Effector memory CD8-positive, alpha-beta T cell (primary cell): ENCODE measurements around the gene REXO5.
"Not testable (repeated sequence)": the region's sequence is repeated elsewhere in the genome, so short reads cannot be mapped to it uniquely, and the experiment has no call there.

Experiments used
- ATAC-seq: fragments of 150-1000 bp; cut with Tn5 transposase; replicated peaks from 2 replicates; pipeline ENCODE4 v1.10.0; 2021; ENCODE audit warnings: mild to moderate bottlenecking, moderate library complexity
- DNase-seq, 3 experiments: peaks; one replicate each; pipeline ENCODE4 v3.0.0; 2021
- H3K27ac Mint-ChIP-seq, 2 donors: one replicate each; pipeline ENCODE4 v1.8.0; 2022; ENCODE audit warnings: mild to moderate bottlenecking in 2 of 2, mixed read lengths in 2 of 2, moderate library complexity in 2 of 2
- H3K27me3 Mint-ChIP-seq, 2 donors: one replicate each; pipeline ENCODE4 v1.8.0; 2022; ENCODE audit warnings: mixed read lengths in 2 of 2
- H3K36me3 Mint-ChIP-seq: one replicate; pipeline ENCODE4 v1.8.0; 2022; ENCODE audit warnings: mild to moderate bottlenecking, moderate library complexity, mixed read lengths; ENCODE audit not compliant: insufficient read depth
- H3K4me1 Mint-ChIP-seq, 2 donors: one replicate each; pipeline ENCODE4 v1.8.0; 2022; ENCODE audit warnings: low read depth in 2 of 2, mixed read lengths in 2 of 2
- H3K4me3 Mint-ChIP-seq, 2 donors: one replicate each; pipeline ENCODE4 v1.8.0; 2022; ENCODE audit warnings: mild to moderate bottlenecking in 2 of 2, mixed read lengths in 2 of 2, moderate library complexity in 2 of 2
- H3K9me3 Mint-ChIP-seq, 2 donors: one replicate each; pipeline ENCODE4 v1.8.0; 2022; ENCODE audit warnings: mixed read lengths in 2 of 2

Gene REXO5

DNA sequence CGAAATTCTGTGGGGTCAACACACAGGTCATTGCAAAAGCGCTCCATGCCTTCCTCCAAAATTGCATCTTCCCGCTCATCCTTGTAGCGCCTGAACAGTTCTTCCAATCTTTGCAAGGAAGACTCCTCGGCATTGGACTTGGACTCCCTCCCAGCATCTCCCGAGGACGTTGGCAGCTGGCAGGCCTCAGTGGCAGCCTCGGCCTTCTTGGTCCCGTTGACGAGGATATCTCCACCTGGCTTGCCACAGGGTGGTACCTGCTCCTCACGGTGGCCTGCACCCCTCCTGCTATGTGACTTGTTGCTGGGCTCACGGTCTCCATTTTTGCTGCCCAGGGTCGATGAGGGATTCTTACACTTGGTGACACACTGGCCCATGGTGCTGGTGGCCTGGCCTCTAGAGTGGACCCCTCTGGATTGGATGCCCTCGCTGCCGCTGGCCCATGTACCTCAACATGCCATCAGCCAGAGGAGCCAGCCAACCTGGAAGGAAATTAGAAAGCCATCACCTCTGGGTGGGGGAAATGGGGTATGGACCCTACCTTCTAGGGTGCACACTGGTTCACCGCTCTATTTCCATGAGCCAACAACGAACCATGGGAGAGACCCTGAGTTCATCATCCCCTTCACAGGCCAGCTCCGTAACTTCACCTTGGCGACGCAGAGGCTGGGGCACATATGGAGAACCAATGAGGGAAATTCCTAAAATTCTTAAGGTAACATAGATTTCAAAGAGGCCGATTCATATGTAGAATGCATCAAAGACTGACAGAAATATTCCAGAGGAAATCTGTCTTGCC lies 56.0 kb downstream of the REXO5 start:
- DNase-seq (no peak), ATAC-seq (no peak)

DNA sequence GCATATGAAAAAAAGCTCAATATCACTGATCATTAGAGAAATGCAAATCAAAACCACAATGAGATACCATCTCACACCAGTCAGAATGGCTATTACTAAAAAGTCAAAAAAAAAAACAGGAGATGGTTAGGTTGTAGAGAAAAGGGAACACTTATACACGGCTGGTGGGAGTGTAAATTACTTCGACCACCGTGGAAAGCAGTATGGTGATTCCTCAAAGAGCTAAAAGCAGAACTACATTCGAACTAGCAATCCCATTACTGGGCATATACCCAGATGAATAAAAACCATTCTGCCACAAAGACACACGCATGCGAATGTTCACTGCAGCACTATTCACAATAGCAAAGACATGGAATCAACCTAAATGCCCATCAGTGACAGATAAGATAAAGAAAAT lies 58.0 kb downstream of the REXO5 start:
- not testable (repeated sequence) for H3K9me3 Mint-ChIP-seq, DNase-seq, ATAC-seq, H3K27me3 Mint-ChIP-seq, H3K4me3 Mint-ChIP-seq, H3K27ac Mint-ChIP-seq
- Mint-ChIP-seq H3K36me3 (peaks cover 20% of the 10 kb centered on the region), H3K4me1 (peaks cover 16 to 23% of the 10 kb centered on the region in 2 donors)

More for the DNA sequence above, 56.0 kb downstream of the REXO5 start:
- Mint-ChIP-seq H3K27ac (peak overlapping the region; percentile 25 to 77), H3K9me3 (no peaks in the 10 kb centered on the region), H3K4me1 (peaks cover 14 to 16% of the 10 kb centered on the region in 2 donors), H3K4me3 (no peak overlapping the region), H3K27me3 (no peaks in the 10 kb centered on the region), H3K36me3 (peaks cover 25% of the 10 kb centered on the region)

- H3K4me3 Mint-ChIP-seq, result no peak overlapping the region
- H3K9me3 Mint-ChIP-seq, result no peaks in the 10 kb centered on the region
- no peaks in the 10 kb centered on the region for H3K27me3 Mint-ChIP-seq
- peak overlapping the region in 1 of 2 donors; percentile 62 for H3K27ac Mint-ChIP-seq
- ATAC-seq, result no peak
- peaks cover 9% of the 10 kb centered on the region for H3K36me3 Mint-ChIP-seq
- DNase-seq, result no peak
- H3K4me1 Mint-ChIP-seq, result peaks cover 16 to 23% of the 10 kb centered on the region in 2 donors
Measured at GRCh38 chr16:20865420-20866131, 59.2 kb downstream of the REXO5 start.

- DNase-seq, result no peak
- ATAC-seq, result no peak
- no peak overlapping the region for H3K4me3 Mint-ChIP-seq
- peaks cover 7% of the 10 kb centered on the region for H3K36me3 Mint-ChIP-seq
- peak overlapping the region; percentile 59 to 62 for H3K27ac Mint-ChIP-seq
- H3K9me3 Mint-ChIP-seq, result no peaks in the 10 kb centered on the region
- H3K4me1 Mint-ChIP-seq, result peaks cover 16 to 23% of the 10 kb centered on the region in 2 donors
- H3K27me3 Mint-ChIP-seq, result no peaks in the 10 kb centered on the region
Measured at GRCh38 chr16:20866145-20866772, 59.9 kb downstream of the REXO5 start.

DNA sequence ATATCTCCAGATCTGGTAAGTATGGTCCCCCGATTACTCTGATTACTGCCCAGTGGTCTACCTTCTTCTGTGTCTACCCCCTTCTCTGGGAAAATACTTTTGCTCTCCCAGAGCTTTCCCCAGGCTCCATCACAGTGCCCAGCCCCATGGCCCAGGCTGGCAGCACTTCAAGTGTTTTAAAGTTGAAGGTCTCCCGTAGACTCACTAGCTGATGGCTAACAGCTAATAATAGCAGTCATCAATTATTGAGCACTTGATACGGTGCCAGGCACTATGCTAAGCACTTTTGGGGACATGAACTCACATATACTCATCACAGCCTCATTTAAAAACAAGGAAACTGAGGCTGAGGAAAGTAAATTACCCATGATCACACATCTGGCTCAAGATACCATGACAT lies 60.5 kb downstream of the REXO5 start:
- no peaks in the 10 kb centered on the region for H3K27me3 Mint-ChIP-seq
- peaks cover 16 to 23% of the 10 kb centered on the region in 2 donors for H3K4me1 Mint-ChIP-seq
- H3K4me3 Mint-ChIP-seq, result no peak overlapping the region
- ATAC-seq (no peak), DNase-seq (no peak)
- H3K27ac Mint-ChIP-seq, result peak overlapping the region; percentile 59 to 62
- H3K9me3 Mint-ChIP-seq, result no peaks in the 10 kb centered on the region
- H3K36me3 Mint-ChIP-seq, result peaks cover 7% of the 10 kb centered on the region

- Mint-ChIP-seq H3K4me1 (peaks cover 16 to 24% of the 10 kb centered on the region in 2 donors), H3K36me3 (peaks cover 1% of the 10 kb centered on the region), H3K27ac (peak overlapping the region; percentile 0 to 59), H3K9me3 (no peaks in the 10 kb centered on the region), H3K4me3 (no peak overlapping the region), H3K27me3 (no peaks in the 10 kb centered on the region)
- ATAC-seq, result no peak
- no peak for DNase-seq
Measured at GRCh38 chr16:20867585-20867984, 61.3 kb downstream of the REXO5 start.

DNA sequence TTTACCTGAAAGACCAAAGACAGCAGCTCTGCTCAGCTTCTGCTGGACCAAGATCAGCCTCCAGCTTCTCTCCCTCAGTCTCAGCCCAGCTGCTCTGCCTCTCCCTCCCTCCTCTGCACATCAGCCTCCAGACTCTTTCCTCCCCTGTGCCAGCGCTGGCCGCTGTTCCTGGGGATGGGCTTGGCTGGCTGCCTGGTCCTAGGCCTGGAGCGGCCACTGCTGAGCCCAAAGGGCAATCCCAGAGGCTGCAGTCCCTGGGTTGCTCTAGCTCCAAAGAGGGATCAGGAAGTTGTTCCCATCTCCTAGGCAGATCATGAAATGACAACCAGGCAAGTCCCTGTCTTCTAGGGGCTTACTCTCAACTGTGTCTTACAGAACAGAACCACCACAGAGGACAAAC lies 62.6 kb downstream of the REXO5 start:
- DNase-seq, result no peak
- Mint-ChIP-seq H3K4me3 (no peak overlapping the region), H3K27me3 (no peaks in the 10 kb centered on the region), H3K4me1 (peaks cover 22 to 28% of the 10 kb centered on the region in 2 donors), H3K36me3 (no peaks in the 10 kb centered on the region), H3K27ac (peak overlapping the region in 1 of 2 donors; percentile 74), H3K9me3 (no peaks in the 10 kb centered on the region)
- no peak for ATAC-seq

DNA sequence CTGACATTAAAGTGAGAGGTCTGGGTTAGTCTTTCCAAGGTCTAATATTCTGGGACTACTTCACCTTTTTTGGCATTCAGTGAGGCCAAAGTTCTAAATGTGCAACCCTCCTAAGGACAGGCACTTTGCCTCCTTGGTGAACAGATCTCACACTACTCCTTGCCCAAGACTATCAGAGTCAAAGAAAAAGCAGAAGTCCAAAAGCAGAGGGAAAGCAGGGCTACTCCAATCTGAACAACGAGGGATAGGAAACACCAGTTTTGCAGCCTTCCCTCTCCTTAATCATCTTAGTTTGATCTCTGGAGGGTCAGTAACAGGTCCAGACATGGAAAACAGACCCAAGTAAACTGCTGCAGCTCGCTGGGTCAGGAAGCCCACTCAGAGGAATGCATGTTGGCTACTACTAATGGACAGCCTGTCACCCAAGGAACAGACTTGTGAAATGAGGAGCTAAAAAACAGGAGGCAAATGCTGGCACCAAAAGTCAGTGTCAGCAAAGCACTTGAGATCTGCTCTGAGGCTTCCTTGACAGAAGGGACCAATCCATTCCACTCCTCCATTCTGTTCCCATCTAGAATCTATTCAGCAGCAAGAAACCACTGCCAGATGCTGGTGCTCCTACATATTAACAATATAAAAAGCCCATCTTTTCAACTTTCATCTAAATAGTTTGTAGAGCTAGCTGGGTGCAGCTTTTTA lies 63.9 kb downstream of the REXO5 start:
- H3K9me3 Mint-ChIP-seq, result no peaks in the 10 kb centered on the region
- H3K4me1 Mint-ChIP-seq, result peaks cover 32 to 33% of the 10 kb centered on the region in 2 donors
- H3K4me3 Mint-ChIP-seq, result no peak overlapping the region
- ATAC-seq, result no peak
- H3K36me3 Mint-ChIP-seq, result no peaks in the 10 kb centered on the region
- no peaks in the 10 kb centered on the region for H3K27me3 Mint-ChIP-seq
- no peak overlapping the region for H3K27ac Mint-ChIP-seq
- no peak for DNase-seq

DNA sequence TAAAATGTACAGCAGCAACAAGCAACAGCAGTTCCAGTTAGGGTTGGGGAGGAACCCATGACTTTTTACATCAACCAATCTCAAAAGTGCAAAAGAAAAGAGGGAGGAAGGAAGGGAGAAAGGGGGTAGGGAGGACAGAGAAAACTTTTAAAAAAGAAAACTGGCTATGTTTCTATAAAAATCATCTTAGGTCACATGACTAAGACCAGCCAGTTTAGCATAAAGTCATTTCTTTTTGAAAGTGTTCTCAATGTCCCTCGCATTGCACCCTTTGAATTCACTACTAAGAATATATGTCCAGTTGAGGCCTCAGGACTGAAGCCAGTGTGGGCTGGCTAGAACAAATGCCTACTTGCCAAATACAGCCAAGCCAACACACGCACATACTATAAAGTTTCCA lies 64.9 kb downstream of the REXO5 start:
- H3K4me1 Mint-ChIP-seq, result peaks cover 32 to 34% of the 10 kb centered on the region in 2 donors

GRCh38 chr16:20871941-20872815 lies 65.9 kb downstream of the REXO5 start:
- no peak for DNase-seq
- ATAC-seq, result no peak
- H3K9me3 Mint-ChIP-seq, result no peaks in the 10 kb centered on the region
- H3K4me3 Mint-ChIP-seq, result no peak overlapping the region
- no peaks in the 10 kb centered on the region for H3K36me3 Mint-ChIP-seq
- H3K4me1 Mint-ChIP-seq, result peaks cover 22 to 30% of the 10 kb centered on the region in 2 donors
- H3K27ac Mint-ChIP-seq, result peak overlapping the region; percentile 49 to 92
- no peaks in the 10 kb centered on the region for H3K27me3 Mint-ChIP-seq

More for the DNA sequence above, 64.9 kb downstream of the REXO5 start:
- H3K36me3 Mint-ChIP-seq, result no peaks in the 10 kb centered on the region
- ATAC-seq (no peak), DNase-seq (no peak)
- no peaks in the 10 kb centered on the region for H3K27me3 Mint-ChIP-seq
- no peaks in the 10 kb centered on the region for H3K9me3 Mint-ChIP-seq
- no peak overlapping the region for H3K4me3 Mint-ChIP-seq
- no peak overlapping the region for H3K27ac Mint-ChIP-seq

DNA sequence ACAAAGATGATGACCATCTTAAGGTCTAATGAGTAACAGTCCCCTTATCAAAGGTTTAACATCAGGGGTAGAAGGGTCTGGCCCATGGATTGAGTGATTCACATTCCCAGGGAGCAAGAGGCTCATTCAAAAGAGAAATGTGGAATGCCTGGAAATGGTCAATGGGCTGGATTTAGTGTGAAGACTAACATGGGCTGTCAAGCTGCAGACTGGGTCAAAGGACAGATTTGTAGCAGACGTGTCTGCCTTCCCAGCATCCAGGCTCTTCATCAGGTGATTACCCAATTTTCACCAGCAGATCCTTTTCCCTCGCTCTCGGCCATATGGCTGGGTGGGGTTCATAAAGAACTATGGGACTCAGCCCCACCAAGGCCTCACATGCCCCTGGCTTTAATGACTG lies 67.0 kb downstream of the REXO5 start:
- Mint-ChIP-seq H3K27ac (peak overlapping the region; percentile 92 to 94), H3K4me1 (peaks cover 25 to 27% of the 10 kb centered on the region in 2 donors), H3K9me3 (no peaks in the 10 kb centered on the region), H3K4me3 (peak overlapping the region; percentile 67 to 68), H3K27me3 (no peaks in the 10 kb centered on the region), H3K36me3 (no peaks in the 10 kb centered on the region)
- no peak for ATAC-seq
- DNase-seq, result no peak

GRCh38 chr16:20874088-20874581 lies 67.8 kb downstream of the REXO5 start:
- Mint-ChIP-seq H3K4me3 (peak overlapping the region; percentile 67 to 68), H3K27ac (peak overlapping the region; percentile 92 to 94), H3K36me3 (no peaks in the 10 kb centered on the region), H3K4me1 (peaks cover 23 to 34% of the 10 kb centered on the region in 2 donors), H3K9me3 (no peaks in the 10 kb centered on the region), H3K27me3 (no peaks in the 10 kb centered on the region)
- no peak for ATAC-seq
- no peak for DNase-seq
